Naive B cell (primary cell): ENCODE data around the gene PARD6G. TPM values are rescaled to one million over a fixed set of nuclear protein-coding genes. Genes with fewer than 3 reads are reported as not detected.
"Not testable (repeated sequence)": the region's sequence is repeated elsewhere in the genome, so short reads cannot be mapped to it uniquely, and the experiment has no call there.

ENCODE experiments used
- ATAC-seq, 2 donors: fragments of 150-1000 bp; cut with Tn5 transposase; 2 replicates each; pipeline ENCODE4 v1.10.0; 2021; ENCODE audit warnings: low read depth in 2 of 2, mild to moderate bottlenecking in 2 of 2, moderate library complexity in 2 of 2
- DNase-seq: peaks from one replicate; pipeline ENCODE4 v3.0.0; 2022
- H3K27ac Mint-ChIP-seq, 6 donors: one replicate each; pipeline ENCODE4 v1.8.0; 2020 to 2022; ENCODE audit warnings: mild to moderate bottlenecking in 6 of 6, mixed read lengths in 6 of 6, moderate library complexity in 5 of 6, inconsistent platforms in 2 of 6
- H3K27me3 Mint-ChIP-seq, 3 donors: one replicate each; pipeline ENCODE4 v1.8.0; 2021 to 2022; ENCODE audit warnings: mixed read lengths in 3 of 3, mild to moderate bottlenecking in 1 of 3
- H3K36me3 Mint-ChIP-seq, 2 donors: one replicate each; pipeline ENCODE4 v1.8.0; 2020 to 2022; ENCODE audit warnings: mixed read lengths in 2 of 2, inconsistent platforms in 1 of 2, mild to moderate bottlenecking in 1 of 2
- H3K4me1 Mint-ChIP-seq, 3 donors: one replicate each; pipeline ENCODE4 v1.8.0; 2020 to 2022; ENCODE audit warnings: mixed read lengths in 3 of 3, inconsistent platforms in 1 of 3, mild to moderate bottlenecking in 1 of 3, moderate library complexity in 1 of 3
- H3K4me3 Mint-ChIP-seq, 8 donors: one replicate each; pipeline ENCODE4 v1.8.0; 2020 to 2022; ENCODE audit warnings: mild to moderate bottlenecking in 8 of 8, mixed read lengths in 8 of 8, moderate library complexity in 8 of 8, inconsistent platforms in 2 of 8
- H3K9me3 Mint-ChIP-seq, 7 donors: one replicate each; pipeline ENCODE4 v1.8.0; 2020 to 2022; ENCODE audit warnings: mixed read lengths in 7 of 7, mild to moderate bottlenecking in 5 of 7, inconsistent platforms in 2 of 7, moderate library complexity in 1 of 7
- polyA plus RNA-seq, 6 donors: library from polyadenylated mRNA; unstranded; fragments of 300-500 nt; fragmentation: Illumina TruSeq; gene quantifications; one replicate each; pipeline ENCODE4 v1.2.3, GENCODE V29; 2021; ENCODE audit warnings: low read depth in 6 of 6

Gene PARD6G
- polyA plus RNA-seq, 6 donors from 2014 or later: not detected

DNA sequence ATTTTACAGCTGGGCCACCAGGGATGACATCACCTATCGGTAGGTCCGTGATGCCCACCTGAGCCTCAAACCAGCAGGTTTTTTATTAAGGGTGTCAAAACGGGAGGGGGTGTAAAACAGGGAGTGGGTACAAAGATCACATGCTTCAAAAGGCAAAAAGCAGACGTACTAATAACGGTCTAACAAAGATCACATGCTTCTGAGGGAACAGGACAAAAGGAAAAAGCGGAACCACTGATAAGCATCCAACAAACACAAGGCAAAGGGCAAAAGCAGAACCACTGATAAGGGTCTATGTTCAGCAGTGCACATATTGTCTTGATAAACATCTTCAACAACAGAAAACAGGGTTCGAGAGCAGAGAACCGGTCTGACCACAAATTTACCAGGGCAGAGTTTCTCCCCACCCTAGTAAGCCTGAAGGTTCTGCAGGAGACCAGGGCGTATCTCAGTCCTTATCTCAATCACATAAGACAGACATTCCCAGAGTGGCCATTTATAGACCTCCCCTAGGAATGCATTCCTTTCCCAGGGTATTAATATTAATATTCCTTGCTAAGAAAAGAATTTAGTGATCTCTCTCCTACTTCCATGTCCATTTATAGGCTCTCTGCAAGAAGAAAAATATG is 82.5 kb downstream of the PARD6G start:
- ATAC-seq, DNase-seq, H3K4me1 Mint-ChIP-seq, H3K4me3 Mint-ChIP-seq: not testable (repeated sequence)
- peaks cover 21 to 25% (median 25%) of the 10 kb centered on the region in 3 donors for H3K27me3 Mint-ChIP-seq
- peaks cover 9 to 33% (median 17%) of the 10 kb centered on the region in 7 donors for H3K9me3 Mint-ChIP-seq
- peaks cover 9 to 24% of the 10 kb centered on the region in 2 donors for H3K36me3 Mint-ChIP-seq
- peak overlapping the region in 1 of 6 donors; percentile 24 for H3K27ac Mint-ChIP-seq

DNA sequence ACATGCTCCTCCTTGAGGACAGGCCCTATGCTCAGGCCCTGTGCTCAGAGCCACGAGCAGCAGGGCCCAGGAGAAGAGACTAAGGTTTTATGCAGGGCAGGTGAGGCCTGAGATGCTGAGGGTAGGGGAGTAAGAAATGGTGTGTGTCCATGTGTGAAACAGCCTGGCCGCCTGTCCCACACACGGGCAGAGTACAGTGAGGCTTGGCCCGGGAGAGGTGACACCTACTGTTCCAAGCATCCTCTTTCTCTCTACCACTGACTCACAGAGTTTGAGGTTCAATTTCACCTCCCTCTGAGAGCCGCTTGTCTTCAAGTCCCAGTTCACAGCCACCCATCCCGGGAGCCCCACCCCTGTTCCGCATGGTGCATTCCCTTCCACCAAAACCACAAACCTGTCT is 84.1 kb downstream of the PARD6G start:
- Mint-ChIP-seq H3K4me3 (peak overlapping the region in 1 of 8 donors; percentile 29), H3K4me1 (peaks cover 0 to 7% (median 0%) of the 10 kb centered on the region in 3 donors), H3K27me3 (peaks cover 16 to 22% (median 20%) of the 10 kb centered on the region in 3 donors), H3K9me3 (peaks cover 9 to 36% (median 17%) of the 10 kb centered on the region in 7 donors), H3K36me3 (peaks cover 9 to 24% of the 10 kb centered on the region in 2 donors), H3K27ac (no peak overlapping the region)
- no peak for DNase-seq
- no peak for ATAC-seq

DNA sequence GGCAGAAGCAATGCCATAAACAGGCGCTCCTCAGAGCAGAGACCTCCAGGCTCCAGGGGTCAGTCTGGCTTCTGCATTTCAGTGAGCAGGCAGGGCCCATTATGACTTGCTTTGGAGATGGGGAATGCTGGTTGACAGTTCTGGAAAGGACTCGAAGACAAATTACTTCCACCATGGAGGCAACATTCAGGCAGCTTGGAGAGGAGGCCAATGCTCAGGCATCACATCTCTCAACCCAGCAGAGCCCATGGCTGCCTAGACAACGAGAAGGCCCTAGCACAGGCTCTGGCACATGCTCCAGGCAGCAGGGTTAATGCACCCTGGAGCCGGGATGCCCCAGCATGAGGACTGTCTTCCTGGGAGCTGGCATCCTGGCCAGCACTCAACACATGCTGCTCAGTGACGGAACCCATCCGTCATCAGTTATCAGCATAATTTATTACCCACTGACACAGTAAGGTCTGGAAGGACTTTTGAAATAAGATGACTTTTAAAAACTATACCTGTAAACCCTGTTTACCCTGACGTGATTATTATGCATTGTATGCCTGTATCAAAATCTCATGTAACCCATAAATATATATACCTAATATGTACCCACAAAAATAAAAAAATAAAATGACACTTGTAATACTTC is 85.4 kb downstream of the PARD6G start:
- DNase-seq (no peak), ATAC-seq (no peak)
- Mint-ChIP-seq H3K27ac (no peak overlapping the region), H3K36me3 (peaks cover 9 to 24% of the 10 kb centered on the region in 2 donors), H3K4me1 (peaks cover 0 to 7% (median 0%) of the 10 kb centered on the region in 3 donors), H3K27me3 (peaks cover 12 to 25% (median 16%) of the 10 kb centered on the region in 3 donors), H3K4me3 (no peak overlapping the region), H3K9me3 (peaks cover 9 to 36% (median 17%) of the 10 kb centered on the region in 7 donors)

DNA sequence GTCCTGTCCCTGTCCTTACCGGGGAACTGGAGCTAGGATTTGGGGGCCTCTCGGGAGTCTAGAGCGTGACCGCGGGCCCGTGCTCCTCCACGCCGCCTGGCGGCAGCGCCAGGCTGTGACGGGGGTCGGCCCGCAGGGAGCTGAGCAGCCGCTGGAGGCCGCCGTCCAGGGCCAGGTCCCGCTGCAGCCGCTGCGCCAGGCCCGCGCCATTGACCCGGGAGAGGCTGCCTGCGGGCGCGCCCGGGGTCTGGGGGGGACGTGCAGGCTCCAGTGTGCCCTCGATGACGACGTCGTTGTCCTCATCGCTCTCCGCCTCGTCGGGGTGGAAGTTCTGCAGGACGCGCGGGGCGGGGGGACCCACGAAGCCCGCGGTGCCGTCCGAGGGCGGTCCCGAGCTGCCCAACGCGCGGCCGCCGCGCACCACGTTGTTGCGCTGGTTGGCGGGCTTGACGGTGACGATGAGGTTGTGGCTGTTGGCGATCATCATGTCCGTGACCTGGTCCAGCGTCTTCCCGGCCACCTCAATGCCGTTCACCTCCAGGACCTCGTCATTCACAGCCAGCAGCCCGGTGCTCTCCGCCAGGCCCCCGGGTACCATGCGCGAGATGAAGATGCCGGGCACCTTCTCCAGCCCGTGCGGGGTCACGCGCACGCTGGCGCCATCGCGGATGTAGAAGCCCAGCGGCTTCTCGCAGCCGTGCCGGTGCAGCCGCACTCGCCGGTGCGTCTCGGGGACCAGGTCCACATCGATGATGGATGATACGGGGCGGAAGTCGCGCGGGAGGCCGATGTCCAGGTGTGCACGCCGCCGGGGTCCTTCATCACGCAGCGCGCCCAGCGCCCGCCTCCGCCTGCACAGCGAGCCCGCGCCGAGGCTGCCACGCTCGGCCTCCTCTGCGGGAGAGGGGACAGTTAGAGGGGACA is 87.3 kb downstream of the PARD6G start:
- Mint-ChIP-seq H3K4me1 (peaks cover 0 to 7% (median 0%) of the 10 kb centered on the region in 3 donors), H3K27ac (no peak overlapping the region), H3K27me3 (peaks cover 8 to 29% (median 16%) of the 10 kb centered on the region in 3 donors), H3K9me3 (peaks cover 3 to 20% (median 12%) of the 10 kb centered on the region in 7 donors), H3K36me3 (peaks cover 9 to 20% of the 10 kb centered on the region in 2 donors), H3K4me3 (peak overlapping the region in 4 of 8 donors; percentile 12 to 55 (median 47))
- ATAC-seq (peak; percentile 66 to 92), DNase-seq (peak; percentile 35)

DNA sequence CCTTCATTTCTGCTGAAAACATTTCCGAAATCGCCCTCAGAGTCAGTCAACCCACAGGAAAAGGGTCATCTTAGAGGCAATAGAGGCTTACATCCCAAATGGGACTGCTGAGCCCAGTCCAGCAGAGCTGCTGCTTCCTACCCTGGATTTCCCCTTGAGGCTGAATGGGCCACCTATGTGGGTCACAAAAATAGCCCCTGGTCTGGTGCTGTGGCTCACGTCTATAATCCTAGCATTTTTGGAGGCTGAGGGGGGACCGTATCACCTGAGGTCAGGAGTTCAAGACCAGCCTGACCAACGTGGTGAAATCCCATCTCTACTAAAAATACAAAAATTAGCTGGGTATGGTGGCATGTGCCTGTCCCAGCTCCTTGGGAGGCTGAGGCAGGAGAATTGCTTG is 88.9 kb downstream of the PARD6G start:
- Mint-ChIP-seq H3K36me3 (peaks cover 0 to 5% of the 10 kb centered on the region in 2 donors), H3K4me1 (peaks cover 0 to 12% (median 3%) of the 10 kb centered on the region in 3 donors), H3K9me3 (peaks cover 0 to 7% (median 0%) of the 10 kb centered on the region in 7 donors), H3K4me3 (no peak overlapping the region), H3K27me3 (peaks cover 8 to 36% (median 16%) of the 10 kb centered on the region in 3 donors), H3K27ac (peak overlapping the region in 1 of 6 donors; percentile 58)
- DNase-seq (no peak), ATAC-seq (no peak)

DNA sequence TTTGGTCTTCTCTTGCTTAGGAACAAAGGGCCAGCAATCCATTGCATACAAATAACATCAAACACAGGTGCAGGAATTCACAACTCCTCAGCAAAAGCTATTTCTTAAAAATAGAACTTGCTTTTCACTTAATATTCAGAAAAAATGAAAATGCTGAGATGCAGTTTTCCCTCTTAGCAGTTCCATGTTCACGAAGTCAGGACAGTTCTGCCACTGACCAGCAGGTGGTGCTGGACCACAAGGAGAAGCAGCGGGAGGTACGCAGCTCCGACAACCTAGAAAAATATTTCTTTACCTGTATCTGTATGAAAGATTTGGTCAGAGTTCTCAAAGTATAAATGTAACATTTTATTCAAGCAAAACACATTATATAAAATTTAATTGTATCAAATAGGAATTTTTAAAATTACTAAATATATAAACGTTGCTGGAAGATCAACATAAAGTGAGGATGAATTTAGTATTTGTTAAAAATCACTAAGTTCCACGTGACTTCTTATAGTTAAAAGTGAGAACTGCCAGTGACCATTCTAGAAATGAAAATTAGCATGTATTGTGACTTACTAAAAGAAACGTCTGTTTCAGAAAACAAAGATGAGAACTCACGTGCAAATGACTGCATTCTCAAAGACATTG is 89.5 kb downstream of the PARD6G start:
- H3K4me3 Mint-ChIP-seq: no peak overlapping the region
- H3K4me1 Mint-ChIP-seq: peaks cover 0 to 12% (median 3%) of the 10 kb centered on the region in 3 donors
- H3K27me3 Mint-ChIP-seq: peaks cover 8 to 36% (median 16%) of the 10 kb centered on the region in 3 donors
- peak; percentile 32 to 48 for ATAC-seq
- peak; percentile 36 for DNase-seq
- H3K9me3 Mint-ChIP-seq: peaks cover 0 to 7% (median 0%) of the 10 kb centered on the region in 7 donors
- H3K27ac Mint-ChIP-seq: no peak overlapping the region
- H3K36me3 Mint-ChIP-seq: no peaks in the 10 kb centered on the region

DNA sequence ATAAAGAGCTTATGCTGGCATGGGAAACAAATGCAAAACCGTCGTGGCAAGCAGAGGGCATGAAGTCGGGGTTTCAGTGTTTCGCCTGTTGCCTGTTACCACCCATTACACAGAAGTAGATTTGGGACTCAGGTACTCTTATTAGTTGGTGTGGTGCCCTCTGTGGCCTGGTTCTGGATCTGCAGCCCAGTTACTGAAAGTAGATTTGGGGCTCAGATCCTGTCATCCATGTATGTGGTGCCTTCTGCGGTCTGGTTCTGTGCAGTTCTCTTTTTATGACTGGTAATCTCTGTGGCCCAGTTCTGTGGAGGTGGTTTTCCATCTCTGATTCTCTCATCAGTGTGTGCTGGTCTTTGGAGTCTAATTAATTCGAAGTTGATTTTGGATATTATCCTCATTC is 93.0 kb downstream of the PARD6G start:
- H3K9me3 Mint-ChIP-seq: peaks cover 0 to 2% (median 0%) of the 10 kb centered on the region in 7 donors
- peak overlapping the region in 1 of 6 donors; percentile 5 for H3K27ac Mint-ChIP-seq
- ATAC-seq (peak; percentile 88 to 89), DNase-seq (peak; percentile 25)
- H3K4me3 Mint-ChIP-seq: no peak overlapping the region
- H3K27me3 Mint-ChIP-seq: peaks cover 10 to 16% (median 10%) of the 10 kb centered on the region in 3 donors
- H3K36me3 Mint-ChIP-seq: no peaks in the 10 kb centered on the region
- peaks cover 3 to 9% (median 6%) of the 10 kb centered on the region in 3 donors for H3K4me1 Mint-ChIP-seq

DNA sequence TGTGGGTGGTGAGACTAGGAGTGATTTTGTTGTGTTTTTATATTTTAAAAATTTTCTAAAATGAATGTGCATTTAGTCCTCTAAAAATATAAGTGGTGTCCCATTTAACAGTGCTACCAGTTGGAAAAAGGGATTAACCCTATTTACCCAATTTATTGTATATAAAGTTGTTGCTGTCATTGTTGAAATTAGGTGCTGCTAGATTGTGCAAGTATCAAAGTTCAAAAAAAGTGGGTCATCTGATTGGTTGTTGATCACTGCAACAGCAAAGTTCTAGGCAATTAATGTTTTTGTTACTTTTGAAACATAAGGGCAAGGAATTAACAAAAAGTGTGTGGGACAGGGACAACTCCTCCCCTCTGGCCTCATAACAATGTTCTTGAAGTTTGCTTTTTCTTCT is 97.6 kb downstream of the PARD6G start:
- Mint-ChIP-seq H3K27ac (no peak overlapping the region), H3K4me3 (peak overlapping the region in 1 of 8 donors; percentile 93), H3K9me3 (peaks cover 0 to 2% (median 0%) of the 10 kb centered on the region in 7 donors), H3K27me3 (peaks cover 6 to 10% (median 10%) of the 10 kb centered on the region in 3 donors), H3K36me3 (no peaks in the 10 kb centered on the region), H3K4me1 (peaks cover 6 to 20% (median 7%) of the 10 kb centered on the region in 3 donors)
- ATAC-seq (no peak), DNase-seq (no peak)

DNA sequence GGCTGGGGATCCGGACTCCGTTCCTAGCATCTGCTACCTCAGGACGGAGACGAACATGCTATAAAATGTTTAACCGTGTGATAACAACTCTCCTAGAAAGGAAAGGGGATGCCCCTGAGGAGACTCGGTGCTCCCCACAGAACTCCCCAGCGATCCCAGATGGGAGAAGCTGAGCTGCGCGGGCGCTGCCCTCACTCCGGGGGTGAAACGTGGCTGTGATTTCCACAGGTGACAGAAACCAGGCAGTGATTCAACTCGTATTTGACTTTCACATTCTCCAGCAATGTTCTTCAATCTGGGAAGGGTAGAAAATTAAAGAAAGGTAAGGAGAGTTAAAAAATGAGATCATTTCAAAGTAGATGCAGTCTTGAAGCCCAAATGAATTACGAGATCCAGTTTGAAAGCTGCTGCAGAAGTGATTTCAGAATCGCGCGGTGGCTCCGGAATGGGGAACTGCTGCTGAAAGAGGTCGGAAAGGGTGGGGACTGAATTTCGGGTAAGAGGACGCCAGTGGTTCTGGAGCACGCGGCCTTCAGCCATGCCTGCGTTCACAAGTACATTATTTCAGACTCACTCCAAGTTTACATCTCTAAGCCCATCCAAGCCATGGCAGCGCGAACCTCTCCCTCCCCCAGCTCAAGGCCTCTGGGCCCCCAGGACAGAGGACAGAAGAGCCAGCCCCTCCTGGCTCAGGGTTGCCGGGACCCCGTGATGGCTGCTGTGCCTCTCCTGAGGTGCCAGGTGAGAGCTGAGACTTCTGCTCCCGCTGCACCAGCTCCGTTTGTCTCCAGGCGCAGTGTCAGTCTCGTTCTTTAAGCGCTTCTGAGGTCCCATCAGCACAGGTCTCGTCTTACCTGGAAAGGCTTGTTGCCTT is 98.8 kb downstream of the PARD6G start:
- Mint-ChIP-seq H3K4me3 (peak overlapping the region; percentile 87 to 94 (median 92)), H3K9me3 (no peaks in the 10 kb centered on the region), H3K4me1 (peaks cover 4 to 16% (median 6%) of the 10 kb centered on the region in 3 donors), H3K27ac (peak overlapping the region in 3 of 6 donors; percentile 42 to 74 (median 45)), H3K36me3 (no peaks in the 10 kb centered on the region), H3K27me3 (peaks cover 0 to 10% (median 10%) of the 10 kb centered on the region in 3 donors)
- peak; percentile 47 to 53 for ATAC-seq
- peak; percentile 45 for DNase-seq

DNA sequence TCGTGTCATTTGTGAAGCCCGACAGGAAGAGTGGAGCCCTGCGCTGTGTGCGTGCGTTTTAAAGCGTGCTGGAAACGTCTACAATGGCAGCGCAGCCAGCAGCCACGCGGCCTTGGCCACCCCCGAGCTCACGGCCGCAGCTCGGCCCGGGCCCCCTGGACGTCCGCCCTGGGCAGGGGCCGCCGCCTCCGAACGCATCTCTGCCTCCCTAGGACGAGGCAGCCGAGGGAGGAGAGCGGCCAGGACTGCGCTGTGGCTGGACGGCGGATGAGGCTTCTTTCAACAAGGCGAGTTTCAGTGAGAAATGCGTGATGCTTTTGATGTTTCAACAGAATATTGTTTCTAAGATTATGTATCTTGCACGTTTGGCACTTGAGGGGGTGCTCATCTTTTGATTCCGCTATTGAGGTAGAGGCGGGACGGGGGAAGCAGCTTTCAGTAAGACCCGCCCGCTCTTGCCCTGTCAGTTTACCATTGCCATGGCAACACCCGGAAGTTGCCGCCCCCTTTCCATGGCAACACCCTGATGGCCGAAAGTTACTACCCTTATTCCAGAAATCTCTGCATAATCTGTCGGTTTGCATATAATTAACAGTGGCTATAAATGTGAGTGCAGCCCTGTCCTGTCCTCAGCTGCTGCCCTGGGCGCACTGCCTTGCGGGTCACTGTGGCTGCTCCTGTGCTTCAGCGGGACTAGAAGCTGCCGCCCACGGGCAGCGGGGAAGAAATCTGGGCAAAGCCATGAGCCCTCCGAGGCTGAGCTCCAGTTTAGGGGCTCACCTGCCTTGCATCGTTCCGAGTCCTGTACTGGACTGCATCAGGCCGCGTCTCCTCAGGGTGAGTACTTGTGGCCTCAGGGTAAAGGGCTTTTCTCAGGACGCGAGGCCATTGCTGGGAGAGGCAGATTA is 99.6 kb downstream of the PARD6G start:
- Mint-ChIP-seq H3K27ac (peak overlapping the region in 5 of 6 donors; percentile 45 to 84 (median 79)), H3K27me3 (peaks cover 0 to 10% (median 10%) of the 10 kb centered on the region in 3 donors), H3K4me1 (peaks cover 4 to 16% (median 6%) of the 10 kb centered on the region in 3 donors), H3K4me3 (peak overlapping the region; percentile 87 to 94 (median 92)), H3K9me3 (no peaks in the 10 kb centered on the region), H3K36me3 (no peaks in the 10 kb centered on the region)
- ATAC-seq (peak; percentile 91 to 92), DNase-seq (peak; percentile 83)

DNA sequence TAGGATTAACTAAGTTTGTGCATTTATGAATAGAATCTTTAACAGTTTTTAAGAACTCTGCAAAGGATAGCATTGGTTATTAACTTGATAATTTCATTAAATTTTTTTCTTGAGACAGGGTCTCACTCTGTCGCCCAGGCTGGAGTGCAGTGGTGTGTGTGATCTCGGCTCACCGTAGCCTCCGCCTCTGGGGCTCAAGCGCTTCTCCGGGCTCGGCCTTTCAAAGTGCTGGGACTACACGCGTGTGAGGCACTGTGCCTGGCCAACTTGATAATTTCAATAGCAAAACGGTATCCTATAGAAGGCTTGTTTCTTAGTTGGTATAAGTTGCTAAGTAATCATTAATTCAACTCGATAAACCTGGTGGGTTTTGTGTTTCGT is 100.3 kb downstream of the PARD6G start:
- H3K36me3 Mint-ChIP-seq: no peaks in the 10 kb centered on the region
- DNase-seq (no peak), ATAC-seq (peak; percentile 17 to 30)
- peaks cover 0 to 10% (median 10%) of the 10 kb centered on the region in 3 donors for H3K27me3 Mint-ChIP-seq
- peak overlapping the region; percentile 87 to 94 (median 92) for H3K4me3 Mint-ChIP-seq
- H3K4me1 Mint-ChIP-seq: peaks cover 4 to 16% (median 6%) of the 10 kb centered on the region in 3 donors
- no peaks in the 10 kb centered on the region for H3K9me3 Mint-ChIP-seq
- H3K27ac Mint-ChIP-seq: no peak overlapping the region
